Measurements from ENCODE around the gene IQCE.

GRCh38 chr7:2628891-2629290, 70.1 kb downstream of the IQCE start:
- no peak for TF ChIP-seq CTCF (IDR thresholded peaks at IDR 0.05; ENCODE audit: poor library complexity)
- no peak for TF ChIP-seq EZH2 (IDR thresholded peaks at IDR 0.05; ENCODE audit: borderline replicate concordance)
- TF ChIP-seq EZH2phosphoT487 (IDR thresholded peaks at IDR 0.05; ENCODE audit: low read depth, severe bottlenecking, unreplicated experiment) = no peak
